ENCODE data around the gene KLF9. TPM values are rescaled to one million over a fixed set of nuclear protein-coding genes. Genes with fewer than 3 reads are reported as not detected.

KLF9 gene
- total RNA-seq, 3 donors from 2014 or later (not counting 1 experiment from before 2014, with no cell fraction given), result 47.7 to 79.3 (median 51.2) TPM

- no peak overlapping the region for H3K27ac ChIP-seq (ENCODE audit: low read length)
- WGBS (ENCODE audit: insufficient coverage), result 30% methylated on average over 2 of the region's 3 CpGs
- H3K36me3 ChIP-seq (ENCODE audit: control insufficient read depth, insufficient read depth, low read length), result no peaks in the 10 kb centered on the region
- Mint-ChIP-seq H3K27me3 (ENCODE audit: low read depth in 2 of 2) (peaks cover 0 to 7% of the 10 kb centered on the region in 2 donors), H3K4me3 (no peak overlapping the region), H3K9me3 (no peaks in the 10 kb centered on the region), H3K4me1 (peaks cover 7 to 8% of the 10 kb centered on the region in 2 donors), H3K36me3 (no peaks in the 10 kb centered on the region), H3K27ac (peak overlapping the region in 1 of 2 donors; percentile 17)
- intact Hi-C loops (cut with micrococcal nuclease), result no loop called here
- H3K27me3 ChIP-seq (ENCODE audit: control insufficient read depth, insufficient read depth, low read length), result no peaks in the 10 kb centered on the region
- no peak overlapping the region for H3K4me3 ChIP-seq (ENCODE audit: low read length)
- peaks cover 5% of the 10 kb centered on the region for H3K4me1 ChIP-seq (ENCODE audit: control insufficient read depth, insufficient read depth, low read length)
- no peaks in the 10 kb centered on the region for H3K9me3 ChIP-seq (ENCODE audit: control insufficient read depth, insufficient read depth, low read length)
- TF ChIP-seq CTCF (IDR thresholded peaks at IDR 0.05), result no peak
- DNase-seq (no peak), ATAC-seq (peak in 1 of 3 donors; percentile 46)
Observed at GRCh38 chr9:70438341-70438928, 24.0 kb upstream of the KLF9 start.

- no peak for ATAC-seq
- H3K4me3 Mint-ChIP-seq, result no peak overlapping the region
- Histone ChIP-seq H3K27me3 (ENCODE audit: control insufficient read depth, insufficient read depth, low read length) (no peaks in the 10 kb centered on the region), H3K4me1 (ENCODE audit: control insufficient read depth, insufficient read depth, low read length) (peaks cover 5% of the 10 kb centered on the region), H3K9me3 (ENCODE audit: control insufficient read depth, insufficient read depth, low read length) (no peaks in the 10 kb centered on the region), H3K4me3 (ENCODE audit: low read length) (no peak overlapping the region), H3K27ac (ENCODE audit: low read length) (no peak overlapping the region), H3K36me3 (ENCODE audit: control insufficient read depth, insufficient read depth, low read length) (no peaks in the 10 kb centered on the region)
- DNase-seq, result no peak
- WGBS (ENCODE audit: insufficient coverage), result 100% methylated on average over 1 of the region's 1 CpG
- intact Hi-C loops (cut with micrococcal nuclease), result no loop called here
- no peak for TF ChIP-seq CTCF (IDR thresholded peaks at IDR 0.05)
- H3K36me3 Mint-ChIP-seq, result no peaks in the 10 kb centered on the region
- H3K4me1 Mint-ChIP-seq, result peaks cover 7 to 8% of the 10 kb centered on the region in 2 donors
- no peak overlapping the region for H3K27ac Mint-ChIP-seq
- H3K27me3 Mint-ChIP-seq (ENCODE audit: low read depth in 2 of 2), result peaks cover 0 to 7% of the 10 kb centered on the region in 2 donors
- H3K9me3 Mint-ChIP-seq, result no peaks in the 10 kb centered on the region
Observed at GRCh38 chr9:70435948-70436347, 21.5 kb upstream of the KLF9 start.

- intact Hi-C loops (cut with micrococcal nuclease), result no loop called here
- no peaks in the 10 kb centered on the region for H3K9me3 Mint-ChIP-seq
- no peak overlapping the region for H3K4me3 Mint-ChIP-seq
- H3K4me3 ChIP-seq (ENCODE audit: low read length), result no peak overlapping the region
- no peaks in the 10 kb centered on the region for H3K36me3 ChIP-seq (ENCODE audit: control insufficient read depth, insufficient read depth, low read length)
- no peak overlapping the region for H3K27ac ChIP-seq (ENCODE audit: low read length)
- H3K36me3 Mint-ChIP-seq, result no peaks in the 10 kb centered on the region
- no peak overlapping the region for H3K27ac Mint-ChIP-seq
- no peak for ATAC-seq
- DNase-seq, result no peak
- no peaks in the 10 kb centered on the region for H3K27me3 Mint-ChIP-seq (ENCODE audit: low read depth in 2 of 2)
- H3K27me3 ChIP-seq (ENCODE audit: control insufficient read depth, insufficient read depth, low read length), result no peaks in the 10 kb centered on the region
- no peak for TF ChIP-seq CTCF (IDR thresholded peaks at IDR 0.05)
- no peaks in the 10 kb centered on the region for H3K9me3 ChIP-seq (ENCODE audit: control insufficient read depth, insufficient read depth, low read length)
- no peaks in the 10 kb centered on the region for H3K4me1 ChIP-seq (ENCODE audit: control insufficient read depth, insufficient read depth, low read length)
- no peaks in the 10 kb centered on the region for H3K4me1 Mint-ChIP-seq
- WGBS (ENCODE audit: insufficient coverage), result 67% methylated on average over 1 of the region's 3 CpGs
Observed at GRCh38 chr9:70429899-70430298, 15.4 kb upstream of the KLF9 start.

GRCh38 chr9:70428781-70429180 is 14.3 kb upstream of the KLF9 start:
- Mint-ChIP-seq H3K27me3 (ENCODE audit: low read depth in 2 of 2) (no peaks in the 10 kb centered on the region), H3K4me1 (no peaks in the 10 kb centered on the region), H3K4me3 (no peak overlapping the region), H3K9me3 (no peaks in the 10 kb centered on the region), H3K27ac (no peak overlapping the region), H3K36me3 (no peaks in the 10 kb centered on the region)
- H3K36me3 ChIP-seq (ENCODE audit: control insufficient read depth, insufficient read depth, low read length), result no peaks in the 10 kb centered on the region
- intact Hi-C loops (cut with micrococcal nuclease), result no loop called here
- H3K4me1 ChIP-seq (ENCODE audit: control insufficient read depth, insufficient read depth, low read length), result no peaks in the 10 kb centered on the region
- no peak overlapping the region for H3K4me3 ChIP-seq (ENCODE audit: low read length)
- DNase-seq (no peak), ATAC-seq (no peak)
- 96% methylated on average over 3 of the region's 5 CpGs for WGBS (ENCODE audit: insufficient coverage)
- H3K27ac ChIP-seq (ENCODE audit: low read length), result no peak overlapping the region
- no peaks in the 10 kb centered on the region for H3K27me3 ChIP-seq (ENCODE audit: control insufficient read depth, insufficient read depth, low read length)
- no peak for TF ChIP-seq CTCF (IDR thresholded peaks at IDR 0.05)
- H3K9me3 ChIP-seq (ENCODE audit: control insufficient read depth, insufficient read depth, low read length), result no peaks in the 10 kb centered on the region

All from natural killer cell (primary cell).